H54 (cell line): ENCODE results near the gene PDZD4.

Source experiments
- DNase-seq: peaks from one replicate; pipeline ENCODE4 v3.0.0; 2011; ENCODE audit warnings: low spot score, mixed read lengths; ENCODE audit not compliant: insufficient read length
- FAIRE-seq: peaks from 3 replicates; lab custom pipeline; 2011; peaks lifted over from hg19 to GRCh38; lab: Jason Lieb, UNC
- POLR2A ChIP-seq: IDR thresholded peaks from 2 replicates; pipeline ENCODE4 v1.6.1; 2011; ENCODE audit warnings: low read depth, mild to moderate bottlenecking, low read length

Gene PDZD4

DNA sequence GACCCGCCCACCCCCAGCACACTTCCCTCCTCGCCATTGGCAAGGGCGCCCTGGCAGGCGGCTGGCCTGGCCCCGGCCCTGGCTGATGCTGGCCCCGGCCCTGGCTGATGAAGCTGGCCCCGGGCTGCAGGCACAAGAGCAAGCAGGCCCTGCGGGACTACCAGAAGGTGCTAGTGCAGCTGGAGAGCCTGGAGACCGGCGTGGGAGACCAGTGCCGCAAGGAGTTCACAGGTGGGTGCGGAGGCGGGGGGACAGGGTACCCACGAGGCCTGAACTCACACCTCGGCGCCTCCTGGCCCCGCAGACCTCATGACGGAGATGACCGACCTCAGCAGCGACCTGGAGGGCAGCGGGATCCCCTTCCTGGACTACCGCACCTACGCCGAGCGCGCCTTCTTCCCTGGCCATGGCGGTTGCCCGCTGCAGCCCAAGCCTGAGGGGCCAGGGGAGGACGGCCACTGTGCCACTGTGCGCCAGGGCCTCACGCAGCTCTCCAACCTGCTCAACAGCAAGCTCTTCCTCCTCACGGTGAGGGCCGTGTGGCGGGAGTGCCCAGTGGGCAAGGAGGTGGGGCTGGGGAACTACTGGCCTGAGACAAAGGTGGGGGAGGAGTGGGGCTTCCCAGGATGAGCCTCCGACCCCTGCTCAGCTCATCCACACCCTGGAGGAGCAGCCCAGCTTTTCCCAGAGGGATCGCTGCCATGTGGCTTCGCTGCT is 55.6 kb downstream of the PDZD4 start:
- no peak for TF ChIP-seq POLR2A
- FAIRE-seq = no peak
- no peak for DNase-seq

- TF ChIP-seq POLR2A = no peak
- DNase-seq (no peak), FAIRE-seq (no peak)
Measured at GRCh38 chrX:153773741-153774575, 56.4 kb downstream of the PDZD4 start.

GRCh38 chrX:153773218-153773611 is 57.1 kb downstream of the PDZD4 start:
- FAIRE-seq (no peak), DNase-seq (no peak)
- no peak for TF ChIP-seq POLR2A

- no peak for FAIRE-seq
- no peak for TF ChIP-seq POLR2A
- no peak for DNase-seq
Measured at GRCh38 chrX:153772316-153773217, 57.8 kb downstream of the PDZD4 start.

- DNase-seq (no peak), FAIRE-seq (no peak)
- no peak for TF ChIP-seq POLR2A
Measured at GRCh38 chrX:153771415-153772315, 58.7 kb downstream of the PDZD4 start.

- FAIRE-seq (no peak), DNase-seq (no peak)
- no peak for TF ChIP-seq POLR2A
Measured at GRCh38 chrX:153770601-153771414, 59.5 kb downstream of the PDZD4 start.

GRCh38 chrX:153769865-153770600 is 60.3 kb downstream of the PDZD4 start:
- no peak for TF ChIP-seq POLR2A
- DNase-seq (no peak), FAIRE-seq (no peak)

GRCh38 chrX:153769158-153769864 is 61.0 kb downstream of the PDZD4 start:
- DNase-seq = no peak
- FAIRE-seq = no peak
- TF ChIP-seq POLR2A = no peak

DNA sequence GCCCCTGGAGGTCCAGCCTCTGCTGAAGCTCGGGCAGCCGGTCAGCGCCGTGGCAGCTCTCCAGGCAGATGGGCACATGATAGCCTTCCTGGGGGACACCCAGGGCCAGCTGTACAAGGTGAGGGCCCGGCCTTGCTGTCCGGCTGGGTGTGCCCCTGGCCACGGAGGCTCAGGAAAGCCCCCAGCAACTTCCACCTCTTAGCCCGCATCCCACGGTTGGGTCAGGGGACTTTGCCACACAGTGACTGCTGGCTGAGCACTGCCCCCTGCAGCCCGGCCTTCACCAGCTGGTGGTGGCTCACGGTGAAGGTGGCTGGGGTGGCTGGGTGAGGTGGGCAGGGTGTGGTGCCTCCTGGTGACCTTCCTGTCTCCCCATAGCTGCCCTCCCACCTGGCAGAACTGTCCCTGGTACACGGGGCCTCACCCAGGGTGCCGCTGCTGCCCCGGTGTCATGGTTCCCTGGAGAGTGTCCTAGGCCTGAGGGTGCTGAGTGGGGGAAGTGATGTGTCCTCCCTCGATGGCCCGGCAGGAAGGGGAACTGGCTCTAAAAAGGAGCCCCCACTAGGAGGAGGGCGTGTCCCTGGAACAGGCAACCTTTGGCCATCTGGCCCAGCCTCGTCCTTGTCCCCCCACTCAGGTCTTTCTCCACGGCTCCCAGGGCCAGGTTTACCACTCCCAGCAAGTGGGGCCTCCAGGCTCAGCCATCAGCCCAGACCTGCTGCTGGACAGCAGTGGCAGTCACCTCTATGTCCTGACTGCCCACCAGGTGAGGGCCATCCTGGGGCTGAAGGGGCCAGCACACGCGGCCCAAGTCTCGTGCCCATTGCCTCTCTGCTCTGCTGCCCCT is 61.8 kb downstream of the PDZD4 start:
- DNase-seq = no peak
- FAIRE-seq = no peak

DNA sequence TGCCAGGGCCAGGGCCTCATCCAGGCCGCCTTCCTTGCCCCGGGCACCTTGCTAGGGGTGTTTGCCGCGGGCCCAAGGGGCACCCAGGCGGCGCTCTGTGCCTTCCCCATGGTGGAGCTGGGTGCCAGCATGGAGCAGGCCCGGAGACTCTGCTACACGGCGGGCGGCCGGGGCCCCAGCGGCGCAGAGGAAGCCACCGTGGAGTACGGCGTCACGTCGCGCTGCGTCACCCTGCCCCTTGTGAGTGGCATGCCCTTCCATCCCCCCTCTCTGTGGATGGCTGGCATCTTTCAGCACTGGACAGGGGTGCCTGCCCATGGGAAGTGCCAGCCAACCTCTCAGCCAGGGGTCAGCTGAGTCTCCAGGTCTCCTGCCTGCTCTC is 62.7 kb downstream of the PDZD4 start:
- TF ChIP-seq POLR2A = no peak
- no peak for FAIRE-seq

More for the DNA sequence above, 61.8 kb downstream of the PDZD4 start:
- no peak for TF ChIP-seq POLR2A

More for the DNA sequence above, 62.7 kb downstream of the PDZD4 start:
- no peak for DNase-seq
